Kidney tubule cell (primary cell): ENCODE results near the gene CRY1.
A peak's percentile ranks its signal among the peaks of the same experiment; 100 is the strongest.
"Not testable (repeated sequence)": the region's sequence is repeated elsewhere in the genome, so short reads cannot be mapped to it uniquely, and the experiment has no call there.

Experiments
- DNase-seq: peaks from one replicate; pipeline ENCODE4 v3.0.0-alpha.2; 2018; ENCODE audit warnings: low spot score

CRY1 gene

DNA sequence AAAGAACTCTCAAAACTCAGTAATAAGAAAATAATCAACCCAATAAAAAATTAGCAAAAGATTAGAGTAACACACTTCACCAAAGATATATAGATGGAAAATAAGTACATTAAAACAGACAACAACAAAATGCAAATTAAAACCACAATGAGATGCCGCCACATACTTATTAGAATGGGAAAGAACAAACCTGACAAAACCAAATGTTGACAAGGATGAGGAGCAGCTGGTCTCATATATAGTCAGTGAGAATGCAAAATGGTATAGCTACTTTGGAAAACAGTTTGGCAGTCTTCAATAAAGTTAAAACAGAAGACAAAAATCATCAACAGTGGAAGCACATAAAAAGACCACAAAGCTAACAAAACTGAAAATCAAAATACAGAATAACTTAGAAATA is 29.1 kb downstream of the CRY1 start:
- DNase-seq = no peak

DNA sequence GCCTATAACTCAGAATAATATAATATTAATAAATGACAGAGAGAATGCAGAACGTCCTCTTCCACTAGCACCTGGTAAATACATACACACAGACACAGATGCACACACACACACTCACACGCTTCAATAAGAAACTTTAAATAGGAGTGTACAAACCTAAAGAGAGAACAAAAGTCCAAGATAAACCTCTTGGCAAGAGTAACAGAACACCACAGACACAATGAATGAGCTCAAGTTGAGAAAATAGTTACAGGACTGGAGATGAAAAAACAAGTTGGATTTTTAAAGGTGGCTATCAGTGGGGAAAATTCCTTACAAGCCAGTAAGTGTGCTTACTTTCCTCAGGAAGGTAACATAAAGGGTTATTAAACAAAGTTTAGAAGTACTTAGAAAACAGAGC is 35.2 kb downstream of the CRY1 start:
- no peak for DNase-seq

DNA sequence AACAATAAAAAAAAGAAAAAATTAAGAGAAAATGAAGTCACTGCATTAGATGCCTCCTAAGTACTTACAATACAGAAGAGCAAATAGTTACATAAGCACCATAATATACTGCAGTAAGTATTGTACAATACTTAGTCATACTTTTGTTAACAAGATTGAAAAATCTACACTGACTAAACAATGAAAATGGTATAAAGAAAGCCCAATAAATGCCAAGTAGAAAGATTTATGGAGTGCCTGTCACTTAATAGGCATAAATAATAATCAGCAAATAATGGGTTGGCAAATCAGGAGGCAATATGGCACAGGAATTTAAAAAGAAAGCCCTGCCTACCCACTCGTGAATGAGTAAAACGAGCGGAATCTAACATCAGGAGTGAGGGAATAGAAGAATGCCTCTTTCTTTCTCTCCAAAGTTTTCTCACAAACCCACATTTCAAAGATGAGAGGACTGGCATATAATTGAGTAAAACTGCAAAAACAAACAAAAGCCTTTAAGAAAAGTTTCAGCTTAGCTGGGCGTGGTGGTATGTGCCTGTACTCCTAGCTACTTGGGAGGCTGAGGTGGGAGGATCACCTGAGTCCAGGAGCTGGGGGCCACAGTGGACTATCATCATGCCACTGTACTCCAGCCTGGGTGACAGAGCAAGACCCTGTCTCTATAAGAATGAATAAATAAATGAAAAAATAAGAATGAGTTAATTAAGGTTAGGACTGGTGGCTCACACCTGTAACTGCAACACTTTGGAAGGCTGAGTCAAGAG is 36.1 kb downstream of the CRY1 start:
- no peak for DNase-seq

DNA sequence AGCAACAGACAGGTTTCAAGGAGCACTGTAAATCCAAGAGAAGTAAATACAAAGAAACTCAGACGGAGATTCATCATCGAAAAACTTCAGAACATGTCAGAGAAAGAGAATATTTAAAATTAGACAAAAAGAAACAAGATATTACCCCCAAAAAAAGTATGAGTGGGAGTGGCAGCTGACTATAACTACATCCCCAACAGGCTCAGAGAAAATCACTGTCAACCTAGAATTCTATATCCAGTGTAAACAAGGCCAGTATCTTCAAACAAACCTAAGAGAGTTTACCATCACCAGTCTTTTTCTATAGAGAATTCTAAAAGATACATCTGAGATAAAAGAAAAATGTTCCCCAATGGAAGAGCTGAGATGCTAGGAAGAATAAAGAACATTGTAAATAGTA is 39.6 kb downstream of the CRY1 start:
- DNase-seq = no peak

DNA sequence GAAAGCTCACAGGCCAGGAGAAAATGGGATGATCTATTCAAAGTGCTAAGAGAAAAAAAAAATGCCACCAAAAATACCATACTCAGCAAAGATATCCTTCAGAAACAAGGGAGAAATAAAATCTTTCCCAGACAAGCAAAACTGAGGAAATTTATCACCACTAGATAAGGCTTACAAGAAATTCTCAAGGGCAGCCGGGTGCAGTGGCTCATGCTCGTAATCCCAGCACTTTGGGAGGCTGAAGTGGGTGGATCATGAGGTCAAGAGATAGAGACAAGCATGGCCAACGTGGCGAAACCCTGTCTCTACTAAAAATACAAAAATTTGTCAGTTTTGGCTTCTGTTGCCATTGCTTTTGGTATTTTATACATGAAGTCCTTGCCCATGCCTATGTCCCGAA is 48.2 kb downstream of the CRY1 start:
- DNase-seq = no peak

DNA sequence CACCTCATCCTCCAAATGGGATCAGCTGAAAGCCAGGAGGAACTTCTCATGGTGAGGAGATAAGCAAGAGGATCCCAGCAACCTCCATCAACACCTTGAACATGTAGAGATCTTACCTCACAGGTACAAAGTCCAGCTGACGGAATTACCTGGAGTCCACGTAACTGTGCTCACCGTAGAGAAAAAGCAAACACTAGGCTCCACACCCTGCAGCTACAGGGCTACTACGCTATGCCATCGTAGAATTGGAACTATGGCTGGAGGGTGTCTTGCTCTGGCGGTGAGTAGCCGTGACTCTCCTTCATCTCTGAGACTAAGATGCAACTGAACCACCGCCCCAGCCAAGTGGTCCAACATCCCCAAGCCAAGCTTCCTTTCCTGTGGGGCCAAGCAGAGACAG is 50.5 kb downstream of the CRY1 start:
- DNase-seq = no peak

DNA sequence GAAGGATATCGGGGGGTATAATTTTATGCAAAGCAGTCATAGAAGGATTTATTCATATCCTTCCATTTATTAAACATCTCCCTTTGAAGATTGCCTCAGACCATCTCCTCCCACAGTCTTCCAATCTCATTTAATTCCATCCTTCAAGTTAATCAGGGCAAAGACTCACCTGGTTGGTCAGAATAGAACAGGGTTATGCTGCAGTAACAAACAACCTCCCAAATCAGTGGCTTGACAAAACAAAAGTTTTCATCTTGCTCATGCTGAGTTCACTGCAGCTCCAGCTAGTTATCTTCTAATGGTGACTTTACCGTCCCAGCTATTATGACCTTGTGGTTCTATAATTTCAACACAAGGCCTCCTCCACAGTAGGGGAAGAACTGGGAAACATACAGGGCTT is 57.6 kb downstream of the CRY1 start:
- DNase-seq = no peak

DNA sequence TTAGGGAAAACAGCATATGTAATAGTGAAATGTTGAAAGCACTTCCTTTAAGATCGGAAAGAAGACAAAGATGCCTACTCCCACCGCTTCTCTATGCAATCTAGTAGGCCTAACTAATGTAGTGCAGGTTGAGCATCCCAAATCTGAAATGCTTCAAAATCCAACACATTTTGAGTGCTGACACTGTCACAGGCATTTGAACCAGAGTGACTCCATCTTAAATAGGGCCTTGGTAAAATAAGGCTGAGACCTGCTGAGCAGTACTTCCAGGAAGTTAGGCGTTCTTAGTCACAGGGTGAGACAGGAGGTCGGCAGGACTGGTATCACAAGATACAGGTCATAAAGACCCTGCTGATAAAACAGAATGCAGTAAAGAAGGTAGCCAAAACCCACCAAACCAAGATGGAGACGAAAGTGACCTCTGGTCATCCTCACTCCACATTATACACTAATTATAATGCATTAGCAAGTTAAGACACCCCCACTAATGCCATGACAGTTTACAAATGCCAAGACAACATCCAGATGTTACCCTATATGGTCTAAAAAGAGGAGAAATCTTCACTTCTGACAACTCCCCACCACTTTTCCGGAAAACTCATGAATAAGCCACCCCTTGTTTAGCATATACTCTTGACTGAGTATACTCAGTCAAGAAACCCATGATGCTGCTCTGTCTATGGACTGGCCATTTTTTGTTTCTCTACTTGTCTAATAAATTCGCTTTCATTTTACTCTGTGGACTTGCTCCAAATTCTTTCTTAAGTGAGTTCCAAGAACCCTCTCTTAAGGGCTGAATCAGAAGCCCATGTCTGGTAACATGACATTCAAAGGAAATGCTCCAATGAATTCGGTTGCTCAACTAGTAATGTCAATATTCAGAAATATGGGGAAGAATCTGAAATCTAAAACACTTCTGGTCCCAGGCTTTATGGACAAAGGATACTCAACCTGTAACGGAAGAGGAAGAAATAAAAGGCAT is 59.3 kb downstream of the CRY1 start:
- DNase-seq = peak; percentile 7

DNA sequence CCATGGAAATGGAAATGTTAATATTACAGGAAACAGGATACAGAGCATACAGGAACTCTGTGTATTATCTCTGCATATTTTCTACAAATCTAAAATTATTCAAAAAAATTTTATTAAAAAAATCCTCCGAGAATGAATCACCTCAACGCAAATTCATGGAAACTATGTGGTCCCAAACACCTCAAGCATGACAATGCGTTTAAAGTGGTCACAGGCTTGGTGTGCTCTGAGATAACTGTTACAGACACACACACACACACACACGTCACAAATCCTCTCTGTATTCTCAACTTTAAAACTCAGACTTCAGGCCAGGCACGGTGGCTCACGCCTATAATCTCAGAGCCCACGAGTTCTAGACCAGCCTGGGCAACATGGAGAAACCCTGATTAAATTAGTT is 61.1 kb downstream of the CRY1 start:
- DNase-seq = no peak

DNA sequence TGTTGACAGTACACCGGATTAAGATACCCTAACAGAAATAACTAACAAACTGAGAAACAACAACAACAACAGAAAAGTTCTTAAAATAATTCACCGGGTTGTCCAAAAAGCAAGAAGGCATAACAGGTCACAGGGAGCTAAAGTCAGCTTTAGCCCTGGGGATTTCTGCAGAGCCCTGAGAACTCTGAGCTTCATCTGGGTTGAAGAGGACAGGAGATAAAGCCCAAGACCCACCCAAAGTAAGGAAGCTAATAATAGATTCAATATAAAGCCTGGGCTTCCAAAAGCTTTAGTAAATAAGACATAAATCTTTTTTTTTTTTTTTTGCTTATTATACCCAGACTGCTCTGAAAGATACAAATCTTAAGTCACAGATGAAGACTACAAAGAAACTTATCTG is 62.3 kb downstream of the CRY1 start:
- DNase-seq = no peak

DNA sequence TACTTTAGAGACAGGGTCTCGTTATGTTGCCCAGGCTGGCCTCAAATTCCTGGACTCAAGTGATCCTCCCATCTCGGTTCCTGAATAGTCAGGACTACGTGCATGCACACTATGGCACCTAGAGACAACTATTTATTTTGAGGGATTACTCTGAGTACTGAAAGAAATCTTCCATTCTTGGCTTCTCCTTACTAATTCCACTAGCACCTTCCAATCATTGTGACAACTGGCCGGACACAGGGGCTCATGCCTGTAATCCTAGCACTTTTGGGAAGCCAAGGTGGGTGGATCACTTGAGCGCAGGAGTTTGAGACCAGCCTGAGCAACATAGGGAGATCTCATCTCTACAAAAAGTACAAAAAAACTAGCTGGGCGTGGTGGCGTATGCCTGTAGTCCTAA is 64.3 kb downstream of the CRY1 start:
- no peak for DNase-seq

DNA sequence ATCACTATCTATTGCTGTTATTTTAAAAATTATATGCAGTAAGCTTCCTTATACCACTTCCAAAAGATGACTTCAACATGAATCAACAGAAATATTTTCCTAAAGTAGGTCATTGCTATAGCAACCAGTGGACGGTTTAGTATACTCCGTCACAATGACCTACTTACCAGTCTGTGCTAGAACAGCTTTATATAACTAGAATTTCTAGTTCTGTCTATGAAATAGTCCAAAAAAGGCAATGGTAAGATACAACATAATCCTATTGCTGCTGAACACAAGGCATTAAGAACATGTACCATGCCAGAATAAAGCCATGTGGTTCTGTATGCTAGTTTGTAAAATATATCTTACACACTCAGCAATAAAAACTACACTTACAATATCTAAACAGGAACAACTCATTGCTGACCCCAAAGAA is 65.7 kb downstream of the CRY1 start:
- DNase-seq = peak; percentile 97

DNA sequence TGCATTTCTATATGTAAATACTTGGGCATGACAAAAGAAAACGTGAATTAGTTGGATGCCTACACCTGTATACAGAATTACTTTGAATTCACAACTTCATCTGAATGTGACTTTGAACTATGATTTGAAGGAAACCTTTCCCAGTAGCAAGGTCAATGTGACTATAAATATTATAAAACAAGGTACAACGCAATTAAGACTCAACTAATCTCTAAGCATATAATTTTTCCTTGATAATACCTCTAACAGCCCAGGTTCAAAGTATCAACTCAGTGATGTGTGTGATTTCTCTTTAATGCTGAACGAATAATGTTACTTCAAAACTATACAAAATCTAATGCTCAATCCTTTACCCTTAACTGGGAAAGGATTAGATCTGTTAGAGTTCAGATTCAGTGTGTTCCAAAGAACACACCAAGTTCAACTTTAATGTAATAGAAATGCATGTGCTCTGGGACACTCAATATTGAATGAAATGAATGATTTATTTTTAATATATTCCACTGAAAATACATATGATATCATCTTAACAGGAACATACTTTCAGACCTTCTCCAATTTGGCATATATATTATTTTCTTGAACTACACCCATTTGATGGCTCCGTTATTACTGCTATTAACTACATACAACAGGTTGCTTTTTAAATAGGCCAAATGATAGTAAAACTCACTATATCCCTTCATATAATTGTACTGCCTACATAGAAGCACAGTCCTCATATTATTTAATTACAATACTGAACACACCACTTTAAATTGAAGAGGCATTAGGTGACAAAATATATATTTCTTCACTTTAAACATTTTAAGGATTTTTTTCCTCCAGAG is 66.3 kb downstream of the CRY1 start:
- DNase-seq = no peak

DNA sequence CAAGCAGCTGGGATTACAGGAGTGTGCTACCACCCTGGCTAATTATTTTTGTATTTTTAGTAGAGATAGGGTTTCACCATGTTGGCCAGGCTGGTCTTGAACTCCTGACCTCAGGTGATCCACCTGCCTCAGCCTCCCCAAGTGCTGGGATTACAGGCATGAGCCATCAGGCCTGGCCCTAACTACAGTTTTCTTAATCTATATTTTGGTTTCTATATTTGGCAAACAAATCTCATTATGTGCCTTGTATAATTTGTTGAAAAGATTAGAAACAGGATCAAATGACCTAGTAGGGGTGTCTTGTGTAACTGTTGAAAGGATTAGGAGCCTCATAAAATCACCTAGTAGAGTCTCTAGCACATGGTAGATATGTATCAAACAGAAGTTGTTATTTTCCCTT is 67.0 kb downstream of the CRY1 start:
- not testable (repeated sequence) for DNase-seq

DNA sequence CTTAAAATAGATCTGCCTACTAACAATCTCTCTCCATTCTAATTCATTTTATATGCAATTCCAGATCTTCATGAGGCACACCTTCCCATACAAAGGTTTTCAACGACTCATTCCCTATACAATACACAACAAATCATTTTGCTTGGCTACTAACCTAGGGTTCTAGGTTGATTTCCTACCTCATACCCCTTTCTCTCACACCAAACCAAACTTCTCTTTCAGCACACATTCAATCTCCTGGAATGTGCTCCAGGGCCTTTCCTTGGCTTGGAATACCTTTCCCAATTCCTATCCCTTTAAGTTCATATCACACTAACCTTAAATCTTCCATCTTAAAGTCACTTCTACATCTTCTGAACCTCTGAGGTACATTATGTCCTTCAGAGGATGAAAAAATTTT is 67.7 kb downstream of the CRY1 start:
- peak; percentile 13 for DNase-seq

DNA sequence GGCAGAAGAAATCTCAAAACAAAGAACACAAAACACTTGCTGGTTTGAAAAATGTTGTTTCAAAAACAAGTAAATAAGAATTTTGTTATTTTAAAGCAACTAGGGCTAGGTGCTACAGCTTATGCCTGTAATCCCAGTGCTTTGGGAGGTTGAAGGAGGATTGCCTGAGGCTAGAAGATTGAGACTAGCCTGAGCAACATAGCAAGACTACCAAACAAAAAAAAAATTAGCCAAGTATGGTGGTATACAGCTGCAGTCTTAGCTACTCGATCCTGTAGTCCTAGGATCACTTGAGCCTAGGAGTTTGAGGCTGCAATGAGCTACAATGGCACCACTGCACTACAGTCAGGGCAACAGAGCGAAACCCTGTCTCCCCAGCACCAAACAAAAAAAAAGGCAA is 73.8 kb downstream of the CRY1 start:
- no peak for DNase-seq

DNA sequence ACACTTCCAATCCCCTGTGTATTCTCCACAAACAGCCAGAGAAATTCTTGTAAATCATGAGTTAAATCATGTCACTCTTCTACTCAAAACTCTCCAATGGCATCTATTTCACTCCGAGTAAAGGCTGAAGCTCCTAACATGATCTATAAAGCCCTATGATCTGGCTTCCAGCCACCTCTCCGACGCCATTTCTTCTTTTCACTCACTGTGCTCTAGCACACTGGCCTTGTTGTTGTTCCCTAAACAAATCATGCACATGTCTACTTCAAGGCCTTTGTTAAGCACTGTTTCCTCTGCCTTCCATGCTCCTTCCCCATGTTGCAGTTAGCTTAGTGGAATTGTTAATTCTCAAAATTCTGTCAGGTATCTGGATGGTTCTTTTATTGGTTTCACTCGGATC is 76.3 kb downstream of the CRY1 start:
- DNase-seq = no peak

DNA sequence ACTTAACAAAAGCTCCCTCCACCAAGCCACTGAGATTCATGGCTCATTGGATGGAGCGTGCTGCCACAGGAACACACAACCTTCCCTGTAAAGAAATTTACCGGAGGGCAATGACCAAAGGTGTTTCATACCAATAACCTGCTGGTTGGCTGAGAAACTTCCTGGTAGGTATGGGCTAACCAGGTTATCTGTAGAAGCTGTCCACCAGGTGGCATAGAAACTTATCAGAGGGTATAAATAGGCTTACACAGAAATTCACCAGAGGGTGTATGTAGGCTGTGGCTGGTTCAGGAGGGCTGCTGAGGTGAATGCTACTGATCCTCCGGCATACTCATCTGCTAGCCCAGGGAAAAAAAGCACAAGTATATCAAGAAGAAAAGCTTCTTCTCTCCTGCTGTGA is 79.3 kb downstream of the CRY1 start:
- peak; percentile 62 for DNase-seq

DNA sequence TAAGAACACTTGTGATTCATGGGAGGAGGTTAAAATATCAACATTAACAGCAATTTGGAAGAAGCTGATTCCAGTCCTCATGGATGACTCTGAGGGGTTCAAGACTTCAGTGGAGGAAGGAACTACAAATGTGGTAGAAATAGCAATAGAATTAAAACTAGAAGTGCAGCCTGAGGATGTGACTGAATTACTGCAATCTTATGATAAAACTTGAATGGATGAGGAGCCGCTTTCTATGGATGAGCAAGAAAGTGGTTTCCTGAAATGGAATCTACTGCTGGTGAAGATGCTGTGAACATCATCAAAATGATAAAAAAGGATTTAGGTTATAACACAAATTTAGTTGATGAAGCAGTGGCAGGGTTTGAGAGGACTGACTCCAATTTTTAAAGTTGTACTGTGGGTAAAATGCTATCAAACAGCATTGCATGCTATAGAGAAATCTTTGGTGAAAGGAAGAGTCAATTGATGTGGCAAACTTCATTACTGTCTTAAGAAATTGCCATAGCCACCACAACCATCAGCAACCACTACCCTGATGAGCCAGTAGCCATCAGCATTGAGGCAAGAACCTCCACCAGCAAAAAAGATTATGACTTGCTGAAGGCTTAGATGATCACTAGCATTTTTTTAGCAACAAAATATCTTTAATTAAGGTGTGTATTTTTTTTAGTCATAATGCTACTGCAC is 80.5 kb downstream of the CRY1 start:
- no peak for DNase-seq

DNA sequence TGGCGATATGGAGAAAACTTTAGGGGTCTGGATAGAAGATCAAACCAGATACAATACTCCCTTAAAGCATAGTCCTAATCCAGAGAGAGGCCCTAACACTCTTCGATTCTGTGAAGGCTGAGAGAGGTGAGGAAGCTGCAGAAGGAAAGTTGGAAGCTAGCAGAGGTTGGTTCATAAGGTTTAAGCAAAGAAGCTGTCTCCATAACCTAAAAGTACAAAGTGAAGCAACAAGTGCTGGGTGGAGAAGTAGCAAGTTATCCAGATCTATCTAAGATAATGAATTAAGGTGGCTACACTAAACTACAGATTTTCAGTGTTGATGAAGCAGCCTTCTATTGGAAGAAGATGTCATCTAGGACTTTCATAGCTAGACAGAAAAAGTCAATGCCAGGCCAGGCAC is 81.8 kb downstream of the CRY1 start:
- no peak for DNase-seq

DNA sequence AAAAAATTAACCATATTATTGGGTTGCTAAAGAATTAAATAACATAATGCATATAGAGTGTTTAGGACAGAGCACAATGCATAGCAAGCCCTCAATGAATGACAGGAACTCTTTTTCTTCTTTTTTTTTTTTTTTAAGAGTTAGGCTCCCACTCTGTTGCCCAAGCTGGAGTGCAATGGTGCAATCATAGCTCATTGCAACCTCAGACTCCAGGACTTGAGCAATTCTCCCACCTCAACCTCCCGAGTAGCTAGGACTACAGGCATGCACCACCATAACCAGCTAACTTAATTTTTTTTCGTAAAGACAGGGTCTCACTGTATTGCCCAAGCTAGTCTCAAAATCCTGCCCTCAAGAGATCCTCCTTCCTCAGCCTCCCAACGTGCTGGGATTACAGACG is 85.9 kb downstream of the CRY1 start:
- no peak for DNase-seq

DNA sequence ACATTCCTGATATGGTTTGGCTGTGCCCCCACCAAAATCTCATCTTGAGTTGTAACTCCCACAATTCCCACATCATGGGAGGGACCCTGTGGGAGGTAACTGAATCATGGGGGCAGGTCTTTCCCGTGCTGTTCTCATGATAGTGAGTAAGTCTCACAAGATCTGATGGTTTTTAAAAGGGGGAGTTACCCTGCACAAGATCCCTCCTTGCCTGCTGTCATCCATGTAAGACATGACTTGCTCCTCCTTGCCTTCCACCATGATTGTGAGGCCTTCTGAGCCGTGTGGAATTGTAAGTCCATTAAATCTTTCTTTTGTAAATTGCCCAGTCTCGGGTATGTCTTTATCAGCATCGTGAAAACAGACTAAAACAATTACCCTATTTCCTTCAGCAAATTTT is 90.7 kb downstream of the CRY1 start:
- DNase-seq = not testable (repeated sequence)
